Mononuclear cell (primary cell): ENCODE results near the gene DMPK. TPM values are rescaled to one million over a fixed set of nuclear protein-coding genes. Genes with fewer than 3 reads are reported as not detected.

ENCODE experiments used
- H3K27me3 ChIP-seq: 2 replicates; pipeline ENCODE4 v1.6.0; 2011; ENCODE audit warnings: low read length, control low read depth; ENCODE audit not compliant: insufficient read depth
- H3K4me1 ChIP-seq: 2 replicates; pipeline ENCODE4 v1.5.1; 2011; ENCODE audit warnings: mild to moderate bottlenecking, low read length, control low read depth; ENCODE audit not compliant: insufficient read depth
- H3K4me3 ChIP-seq: 2 replicates; pipeline ENCODE4 v1.5.1; 2011; ENCODE audit warnings: mild to moderate bottlenecking, low read length, moderate library complexity
- H3K9me3 ChIP-seq: 2 replicates; pipeline ENCODE4 v1.5.1; 2011; ENCODE audit warnings: low read depth, mild to moderate bottlenecking, control low read depth, low read length
- total RNA-seq: library from RNA; depleted of rRNA; stranded (reverse); fragments of >200 nt; gene quantifications from one replicate; pipeline ENCODE4 v1.2.3, GENCODE V29; 2012

Gene DMPK, protein sequence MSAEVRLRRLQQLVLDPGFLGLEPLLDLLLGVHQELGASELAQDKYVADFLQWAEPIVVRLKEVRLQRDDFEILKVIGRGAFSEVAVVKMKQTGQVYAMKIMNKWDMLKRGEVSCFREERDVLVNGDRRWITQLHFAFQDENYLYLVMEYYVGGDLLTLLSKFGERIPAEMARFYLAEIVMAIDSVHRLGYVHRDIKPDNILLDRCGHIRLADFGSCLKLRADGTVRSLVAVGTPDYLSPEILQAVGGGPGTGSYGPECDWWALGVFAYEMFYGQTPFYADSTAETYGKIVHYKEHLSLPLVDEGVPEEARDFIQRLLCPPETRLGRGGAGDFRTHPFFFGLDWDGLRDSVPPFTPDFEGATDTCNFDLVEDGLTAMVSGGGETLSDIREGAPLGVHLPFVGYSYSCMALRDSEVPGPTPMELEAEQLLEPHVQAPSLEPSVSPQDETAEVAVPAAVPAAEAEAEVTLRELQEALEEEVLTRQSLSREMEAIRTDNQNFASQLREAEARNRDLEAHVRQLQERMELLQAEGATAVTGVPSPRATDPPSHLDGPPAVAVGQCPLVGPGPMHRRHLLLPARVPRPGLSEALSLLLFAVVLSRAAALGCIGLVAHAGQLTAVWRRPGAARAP
- 5.8 TPM for total RNA-seq

DNA sequence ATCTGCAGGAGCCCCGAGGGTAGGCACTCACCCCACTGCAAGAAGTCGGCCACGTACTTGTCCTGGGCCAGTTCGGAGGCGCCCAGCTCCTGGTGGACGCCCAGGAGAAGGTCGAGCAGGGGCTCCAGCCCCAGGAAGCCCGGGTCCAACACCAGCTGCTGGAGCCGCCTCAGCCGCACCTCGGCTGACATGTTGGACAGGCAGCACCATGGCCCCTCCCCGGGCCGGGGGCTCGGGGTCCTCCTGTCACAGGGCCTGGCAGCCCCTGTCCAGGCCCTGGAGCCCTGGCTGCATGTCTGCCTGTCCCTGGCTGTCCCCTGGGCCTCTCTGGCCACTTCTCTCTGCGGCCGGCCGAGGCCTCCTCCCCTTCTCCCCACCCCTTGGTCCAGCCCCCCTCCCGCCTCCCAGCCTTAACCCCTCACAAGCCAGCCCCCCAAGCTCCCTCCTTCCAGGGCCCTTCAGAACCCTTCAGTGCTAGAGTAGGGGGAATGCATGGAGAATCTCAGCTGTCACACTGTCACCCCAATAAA lies at the start of gene DMPK:
DMPK (minus strand) TSS at position 329 of the 530 bp plus-strand sequence; CDS start at position 191, 138 bp downstream.
- H3K4me1 ChIP-seq, result peaks cover 18% of the 10 kb centered on the region
- no peak within 1 kb of the TSS for H3K4me3 ChIP-seq
- H3K9me3 ChIP-seq, result no peaks in the 10 kb centered on the region
- peaks cover 65% of the 10 kb centered on the region for H3K27me3 ChIP-seq

DNA sequence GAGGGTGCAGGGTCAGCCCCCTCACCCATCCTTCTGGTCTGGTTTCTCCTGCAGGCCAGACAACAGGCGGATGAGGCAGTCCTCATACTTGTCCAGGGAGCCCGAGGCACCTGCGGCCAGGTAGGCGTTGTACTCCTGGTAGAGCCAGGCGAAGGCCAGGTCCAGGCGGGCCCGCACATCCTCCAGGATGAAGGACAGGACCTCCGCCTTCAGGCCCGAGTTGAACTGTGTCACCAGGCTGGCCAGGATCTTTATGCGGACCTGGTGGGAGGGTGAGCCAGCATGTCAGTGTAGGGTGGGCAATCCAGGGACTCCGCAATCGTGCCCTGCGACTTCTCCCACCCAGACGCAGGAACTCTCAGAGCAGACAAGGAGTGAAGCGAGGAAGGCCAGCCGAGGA lies 46.7 kb upstream of the DMPK start:
- Histone ChIP-seq H3K4me1 (no peaks in the 10 kb centered on the region), H3K9me3 (no peaks in the 10 kb centered on the region), H3K4me3 (no peak overlapping the region), H3K27me3 (no peaks in the 10 kb centered on the region)

DNA sequence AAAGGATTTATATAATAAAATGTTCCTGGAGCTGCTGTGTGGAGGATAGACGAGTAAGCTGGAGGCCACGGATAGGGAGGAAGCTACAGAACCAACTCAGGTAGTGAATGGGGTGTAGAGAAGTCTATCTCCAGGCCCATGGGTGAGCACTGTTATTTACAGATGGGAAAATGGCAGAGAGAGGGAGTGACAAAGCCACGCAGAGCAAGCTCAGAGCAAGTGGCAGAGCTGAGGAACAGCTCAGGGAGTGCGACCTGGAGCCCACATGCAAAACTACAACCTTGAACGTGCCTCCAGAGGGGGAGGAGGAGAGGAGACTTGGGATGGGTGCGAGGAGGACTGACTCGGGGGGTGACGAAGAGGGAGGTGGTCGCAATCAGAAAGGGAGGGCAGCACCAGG lies 46.2 kb upstream of the DMPK start:
- Histone ChIP-seq H3K4me1 (no peaks in the 10 kb centered on the region), H3K4me3 (no peak overlapping the region), H3K9me3 (no peaks in the 10 kb centered on the region), H3K27me3 (no peaks in the 10 kb centered on the region)

DNA sequence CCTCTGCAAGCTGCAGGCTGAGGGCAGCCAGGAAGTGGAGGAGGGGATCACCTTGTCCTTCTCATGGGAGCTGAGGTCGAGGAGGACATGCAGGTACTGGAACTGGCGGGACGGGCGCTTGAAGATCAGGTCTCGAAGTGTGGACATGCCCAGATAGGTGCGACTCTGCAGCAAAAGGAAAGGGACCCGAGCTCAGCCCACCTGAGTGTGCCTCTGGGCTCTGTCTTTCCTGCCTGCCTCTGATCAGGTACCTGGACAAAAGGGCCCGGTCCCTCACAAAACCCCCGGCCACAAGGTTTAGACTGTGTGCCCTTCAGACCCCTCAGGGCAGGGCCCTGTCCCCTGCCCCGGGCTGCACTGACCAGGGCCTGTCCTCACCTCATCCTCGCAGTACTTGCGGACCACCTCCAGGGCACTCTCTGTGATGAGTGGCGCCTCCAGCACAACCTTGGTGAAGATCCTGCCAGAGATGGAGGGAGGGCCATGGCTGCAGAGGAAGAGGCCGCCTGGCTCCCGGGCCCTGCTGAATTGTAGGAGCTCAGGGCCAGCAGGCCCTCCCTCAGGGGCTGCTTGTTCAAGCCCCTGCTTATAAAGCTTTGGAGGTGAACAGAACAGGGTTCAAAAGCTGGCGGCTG lies 45.3 kb upstream of the DMPK start:
- no peaks in the 10 kb centered on the region for H3K9me3 ChIP-seq
- H3K27me3 ChIP-seq, result no peaks in the 10 kb centered on the region
- H3K4me1 ChIP-seq, result no peaks in the 10 kb centered on the region
- no peak overlapping the region for H3K4me3 ChIP-seq

DNA sequence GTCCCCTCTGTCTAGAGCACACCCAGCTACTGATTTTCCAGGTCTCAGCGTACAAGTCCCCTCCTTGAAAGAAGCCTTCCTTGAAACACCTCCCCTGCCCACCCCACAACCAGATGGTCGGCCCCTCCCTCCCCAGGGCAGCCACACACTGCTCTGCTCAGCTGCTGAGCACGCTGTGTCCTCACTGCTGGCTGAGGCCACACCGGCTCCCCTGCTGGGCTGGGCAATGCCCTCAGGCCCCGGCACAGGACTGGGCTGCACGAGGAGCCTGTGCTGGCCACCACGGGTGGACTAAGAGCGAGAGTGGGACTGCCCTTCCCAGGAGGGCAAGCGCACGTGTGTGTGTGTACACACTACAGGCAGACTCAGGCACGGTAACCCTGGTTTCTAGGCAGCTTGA lies 44.6 kb upstream of the DMPK start:
- H3K4me1 ChIP-seq, result no peaks in the 10 kb centered on the region
- no peak overlapping the region for H3K4me3 ChIP-seq
- no peaks in the 10 kb centered on the region for H3K27me3 ChIP-seq
- H3K9me3 ChIP-seq, result no peaks in the 10 kb centered on the region

DNA sequence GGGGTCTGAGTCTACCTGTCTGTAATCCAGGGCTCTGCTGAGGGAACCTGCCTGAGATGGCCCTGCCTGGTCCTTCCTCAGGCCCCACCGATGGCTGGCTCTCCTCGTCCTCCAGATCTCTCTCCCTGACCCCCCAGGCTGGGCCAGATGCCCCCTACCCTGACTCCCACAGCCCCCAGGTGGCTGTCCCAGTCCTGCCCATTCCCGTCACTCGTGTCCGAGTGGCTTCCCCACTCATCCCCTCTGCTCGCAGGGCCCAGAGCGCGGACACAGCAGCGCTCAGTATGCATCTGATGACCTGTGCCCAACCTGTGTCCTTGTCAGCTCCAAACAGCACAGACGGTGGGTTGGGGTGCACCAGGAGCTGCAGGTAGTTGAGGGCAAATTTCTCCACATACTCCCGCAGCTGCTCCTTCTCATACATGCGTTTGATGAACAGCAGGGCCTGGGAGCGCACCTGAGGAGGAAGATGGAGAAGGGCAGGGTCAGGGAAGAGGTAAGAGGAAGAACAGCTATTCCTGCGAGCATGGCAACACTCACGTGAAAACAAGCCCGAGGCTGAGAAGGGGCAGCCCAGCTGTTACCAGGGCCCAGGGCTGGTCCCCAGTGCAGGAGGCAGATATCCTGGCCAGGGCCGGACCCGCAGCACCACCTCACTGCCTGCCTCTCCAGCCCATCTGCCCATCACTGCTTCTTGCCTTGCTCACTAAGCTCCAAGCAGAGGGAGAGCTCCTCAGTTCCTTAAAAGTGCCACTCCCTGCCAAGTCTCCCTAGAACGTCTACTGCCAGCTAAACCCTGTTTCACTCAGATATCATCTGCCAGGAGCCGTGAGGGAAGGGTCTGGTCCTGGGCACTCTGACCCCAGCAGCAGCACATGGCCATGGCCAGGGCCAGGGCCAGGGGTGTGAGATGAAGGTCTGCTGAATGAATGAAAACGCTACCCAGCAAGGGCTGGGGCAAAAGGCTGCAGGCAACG lies 43.9 kb upstream of the DMPK start:
- no peaks in the 10 kb centered on the region for H3K4me1 ChIP-seq
- H3K27me3 ChIP-seq, result no peaks in the 10 kb centered on the region
- H3K9me3 ChIP-seq, result no peaks in the 10 kb centered on the region
- no peak overlapping the region for H3K4me3 ChIP-seq

DNA sequence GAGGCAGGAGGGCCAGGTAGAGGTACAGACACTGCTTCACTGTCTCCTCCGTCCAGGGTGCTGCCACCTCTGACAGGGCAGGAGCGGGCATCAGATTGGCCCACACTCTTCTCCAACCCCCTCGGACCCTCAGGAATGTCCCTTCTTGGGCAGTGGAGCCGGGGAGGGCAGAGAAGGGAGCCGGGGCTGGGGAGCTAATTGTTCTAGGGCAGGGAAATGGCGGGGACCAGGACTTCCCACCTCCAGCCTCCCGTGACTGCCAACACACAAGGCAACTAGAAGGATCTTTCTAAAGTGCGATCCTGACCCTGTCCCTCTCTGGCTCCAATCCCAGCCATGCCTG lies 42.9 kb upstream of the DMPK start:
- H3K9me3 ChIP-seq, result no peaks in the 10 kb centered on the region
- H3K27me3 ChIP-seq, result no peaks in the 10 kb centered on the region
- no peaks in the 10 kb centered on the region for H3K4me1 ChIP-seq
- no peak overlapping the region for H3K4me3 ChIP-seq

DNA sequence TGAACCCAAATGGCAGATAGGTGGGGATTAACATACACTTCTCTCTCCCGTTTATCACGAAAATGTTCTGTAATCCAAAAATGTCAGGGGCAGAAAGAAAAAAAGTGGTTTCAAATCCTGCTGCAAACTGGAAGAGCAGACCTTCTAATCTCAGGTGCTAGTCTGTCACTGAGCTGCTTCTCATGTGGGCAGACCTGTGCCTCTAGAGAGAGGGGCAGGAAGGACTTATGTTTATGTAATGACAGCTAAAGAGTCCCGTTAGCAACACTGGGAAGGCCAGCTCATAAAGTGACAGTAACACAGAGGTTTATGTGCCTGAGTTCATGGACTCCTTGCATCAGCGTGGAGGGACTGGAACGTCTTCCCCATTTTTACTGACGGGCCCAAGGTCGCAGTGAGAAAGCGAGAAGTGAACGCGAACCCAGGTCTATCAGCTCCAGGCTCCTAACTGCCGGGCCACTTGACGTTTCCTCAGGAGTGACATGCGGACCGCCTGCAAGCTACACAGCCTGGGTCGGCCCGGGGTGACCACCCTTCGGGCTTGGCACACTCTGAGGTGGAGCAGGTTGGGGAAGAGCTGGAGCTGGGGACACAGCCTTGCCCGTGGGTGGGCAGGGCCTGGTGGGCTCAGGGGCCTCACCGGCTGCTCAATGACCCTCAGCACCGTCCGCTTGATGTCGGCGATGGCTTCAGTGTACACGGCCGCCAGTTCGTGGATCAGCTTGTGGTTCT lies 42.4 kb upstream of the DMPK start:
- H3K4me3 ChIP-seq, result no peak overlapping the region
- no peaks in the 10 kb centered on the region for H3K27me3 ChIP-seq
- H3K4me1 ChIP-seq, result no peaks in the 10 kb centered on the region
- no peaks in the 10 kb centered on the region for H3K9me3 ChIP-seq

DNA sequence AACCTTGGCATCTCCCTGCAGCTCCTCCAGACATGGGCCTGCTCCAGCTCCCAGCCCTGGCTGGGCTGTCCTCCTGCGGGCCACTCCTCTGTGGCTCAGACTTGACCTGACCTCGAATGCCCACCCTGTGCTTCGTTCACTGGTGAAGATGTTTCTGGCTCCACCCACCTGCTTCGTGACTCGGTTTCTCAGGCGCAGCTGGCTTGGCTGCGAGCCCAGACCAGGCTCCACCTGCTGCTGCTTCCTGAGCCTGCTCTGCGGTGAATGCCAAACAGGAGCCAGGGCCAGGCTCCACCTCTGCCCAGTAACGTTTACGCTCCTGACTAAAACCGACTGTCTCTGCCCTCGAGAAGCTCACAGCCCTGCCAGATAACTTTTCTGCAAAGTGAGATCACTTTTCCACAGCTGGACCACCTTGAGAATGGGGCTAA lies 41.8 kb upstream of the DMPK start:
- Histone ChIP-seq H3K4me1 (no peaks in the 10 kb centered on the region), H3K27me3 (no peaks in the 10 kb centered on the region)

DNA sequence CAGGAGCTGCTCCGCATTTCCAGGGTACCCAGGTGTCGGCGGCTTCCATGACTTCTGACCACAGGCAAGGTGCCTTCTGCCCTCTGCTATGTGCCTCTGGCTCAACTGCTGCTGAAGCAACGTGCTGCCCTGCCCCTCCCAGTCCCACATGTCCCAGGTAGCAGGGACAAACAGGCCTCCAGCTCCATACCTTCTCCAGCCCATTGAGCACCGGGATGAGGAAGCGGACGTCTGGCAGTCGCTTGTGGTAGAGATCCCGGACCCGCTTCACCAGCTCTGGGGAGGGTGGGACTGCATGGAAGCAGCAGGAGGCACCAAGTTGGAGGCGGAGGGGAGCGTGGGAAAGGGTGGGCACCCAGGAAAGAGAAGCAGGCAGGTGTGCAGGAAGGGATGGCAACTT lies 40.9 kb upstream of the DMPK start:
- Histone ChIP-seq H3K4me1 (no peaks in the 10 kb centered on the region), H3K27me3 (no peaks in the 10 kb centered on the region), H3K9me3 (no peaks in the 10 kb centered on the region), H3K4me3 (no peak overlapping the region)

More for the DNA sequence above, 41.8 kb upstream of the DMPK start:
- H3K9me3 ChIP-seq, result no peaks in the 10 kb centered on the region
- H3K4me3 ChIP-seq, result no peak overlapping the region

DNA sequence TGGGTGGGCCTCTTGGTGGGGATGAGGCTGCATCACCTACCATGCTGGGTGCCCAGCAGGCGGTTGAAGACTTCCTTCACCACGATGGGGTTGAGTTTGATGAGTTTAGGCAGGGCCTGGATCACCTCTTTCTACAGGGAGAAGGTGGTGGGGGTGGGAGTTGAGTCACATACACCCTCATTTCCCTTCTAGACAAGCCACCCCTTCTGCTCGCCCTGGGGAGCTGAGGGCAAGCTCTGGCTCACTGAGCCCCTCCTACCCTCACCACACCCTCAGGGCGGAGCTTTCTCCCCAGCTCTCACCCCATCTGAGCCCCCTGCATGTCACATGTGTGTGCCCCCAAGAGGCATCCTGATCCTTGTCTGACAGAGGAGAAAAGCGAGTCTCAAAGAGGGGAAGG lies 40.4 kb upstream of the DMPK start:
- no peak overlapping the region for H3K4me3 ChIP-seq
- no peaks in the 10 kb centered on the region for H3K4me1 ChIP-seq
- no peaks in the 10 kb centered on the region for H3K27me3 ChIP-seq
- no peaks in the 10 kb centered on the region for H3K9me3 ChIP-seq

DNA sequence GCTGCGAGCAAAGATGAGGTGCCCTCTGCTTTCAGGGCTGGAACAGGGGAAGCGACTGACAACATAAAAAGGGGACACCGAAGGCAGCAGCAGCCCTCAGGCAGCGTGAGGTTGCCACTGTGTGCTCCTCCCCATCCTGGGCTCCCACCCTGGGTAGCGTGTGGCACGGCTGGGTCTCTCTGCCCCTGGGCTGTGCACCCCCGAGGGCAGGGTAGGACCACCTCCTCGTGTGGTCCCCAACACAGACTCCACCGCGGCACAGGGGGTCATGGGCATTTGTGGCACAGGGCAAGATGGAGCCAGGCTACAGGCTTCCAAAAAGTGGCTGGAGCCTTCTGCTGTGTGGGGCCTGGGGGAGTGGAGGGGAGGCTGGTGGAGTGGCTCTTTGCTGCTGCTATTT lies 39.3 kb upstream of the DMPK start:
- no peaks in the 10 kb centered on the region for H3K27me3 ChIP-seq
- H3K9me3 ChIP-seq, result no peaks in the 10 kb centered on the region
- H3K4me3 ChIP-seq, result no peak overlapping the region
- peaks cover 5% of the 10 kb centered on the region for H3K4me1 ChIP-seq

DNA sequence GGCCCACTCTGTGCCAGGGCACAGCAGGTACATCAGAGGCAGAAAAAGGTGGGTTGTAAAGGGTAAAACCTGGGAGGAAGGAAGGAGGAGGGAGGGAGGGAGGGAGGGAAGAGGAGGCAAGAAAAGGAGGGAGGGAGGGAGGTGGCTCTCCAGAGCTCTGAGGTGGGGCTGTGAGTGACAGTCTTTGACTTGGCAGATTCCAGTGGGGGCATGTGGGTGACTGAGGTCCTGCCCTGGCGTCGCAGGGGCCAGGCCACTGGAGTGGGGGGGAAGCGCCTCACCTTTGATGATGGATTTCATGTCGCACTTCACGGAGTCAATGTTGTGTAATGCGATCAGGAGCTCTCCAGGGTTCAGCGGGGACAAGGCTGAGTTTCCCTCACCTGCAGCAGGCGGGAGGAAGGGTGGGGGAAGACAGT lies 38.8 kb upstream of the DMPK start:
- H3K4me1 ChIP-seq, result peaks cover 5% of the 10 kb centered on the region
- no peak overlapping the region for H3K4me3 ChIP-seq
- H3K27me3 ChIP-seq, result no peaks in the 10 kb centered on the region
- no peaks in the 10 kb centered on the region for H3K9me3 ChIP-seq
